Measurements from ENCODE around the gene SSRP1.
"Not testable (repeated sequence)": the region's sequence is repeated elsewhere in the genome, so short reads cannot be mapped to it uniquely, and the experiment has no call there.

SSRP1 gene

DNA sequence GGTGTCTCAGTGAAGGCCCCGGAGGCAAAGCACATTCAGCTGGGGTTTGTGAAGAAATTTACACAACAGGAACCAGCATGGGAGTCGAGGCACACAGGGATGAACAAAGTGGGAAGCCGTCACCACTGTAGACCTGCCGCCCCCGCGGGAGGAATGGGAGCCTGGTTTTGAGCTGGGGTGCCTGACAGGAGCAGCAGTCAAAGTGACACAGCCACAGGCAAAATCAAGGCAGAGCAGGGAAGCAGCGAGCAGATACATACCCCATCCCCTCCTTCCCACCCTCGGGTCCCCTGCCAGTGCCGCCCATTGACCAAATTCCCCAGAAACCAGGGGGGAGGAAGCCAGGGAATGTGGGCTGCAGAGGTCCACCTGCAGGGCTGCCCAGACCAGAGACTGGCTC is 23.3 kb upstream of the SSRP1 start:
- DNase-seq, result no peak

DNA sequence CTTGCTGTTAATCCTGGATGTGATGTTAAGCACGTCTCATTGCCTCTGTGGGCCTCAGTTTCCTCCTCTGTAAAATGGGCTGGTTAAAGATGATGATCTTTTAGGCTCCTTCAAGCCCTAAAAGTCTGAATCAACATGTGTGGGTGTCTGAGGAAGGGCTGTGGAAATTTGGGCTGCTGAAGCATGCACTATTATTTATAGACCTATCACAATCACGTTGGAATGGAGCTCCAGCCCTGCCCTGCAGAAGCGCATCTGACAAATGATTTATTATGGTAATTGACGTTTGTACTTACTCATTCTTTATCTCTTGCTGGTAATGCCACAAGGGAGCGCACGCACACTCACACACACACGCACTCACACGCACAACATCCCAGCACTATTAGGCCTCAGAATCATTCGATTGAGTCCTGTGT is 22.9 kb upstream of the SSRP1 start:
- DNase-seq, result no peak

DNA sequence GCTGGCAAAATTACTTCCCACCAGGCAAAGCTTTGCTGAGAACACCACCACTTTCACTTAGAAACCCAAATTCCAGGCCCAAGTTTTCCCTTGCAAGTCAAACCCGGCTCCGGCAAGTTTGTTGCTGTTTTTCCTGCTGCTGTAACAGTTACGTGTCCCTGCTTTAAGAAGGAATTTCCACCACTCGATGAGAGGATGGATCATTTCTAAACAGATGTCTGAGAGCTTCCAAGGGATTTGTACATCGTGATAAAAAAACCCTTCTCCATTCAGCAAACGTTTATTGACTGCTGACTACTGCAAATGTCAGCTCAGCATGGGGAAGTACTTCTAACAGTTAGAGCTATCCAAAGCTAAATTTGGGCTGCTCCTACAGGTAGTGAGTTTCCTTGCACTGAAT is 22.2 kb upstream of the SSRP1 start:
- DNase-seq, result no peak

DNA sequence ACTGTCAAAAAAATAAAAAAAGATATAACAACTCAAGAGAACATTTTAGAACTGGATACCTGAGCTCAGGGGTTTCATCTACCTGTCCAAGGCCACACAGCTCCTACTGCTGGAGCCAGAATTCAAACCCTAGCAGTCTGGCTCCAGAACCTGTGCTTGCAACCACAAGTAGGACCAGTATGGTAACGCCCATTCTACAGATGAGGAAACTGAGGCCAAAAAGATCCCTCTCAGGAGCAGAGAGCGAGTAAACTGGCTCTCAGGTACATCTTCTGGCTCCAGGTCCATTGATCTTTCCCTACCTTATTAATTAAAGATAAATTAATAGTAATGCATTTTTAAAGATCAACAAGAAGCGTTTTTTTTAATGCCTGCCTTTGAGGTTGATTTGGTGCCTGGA is 21.6 kb upstream of the SSRP1 start:
- DNase-seq, result no peak

DNA sequence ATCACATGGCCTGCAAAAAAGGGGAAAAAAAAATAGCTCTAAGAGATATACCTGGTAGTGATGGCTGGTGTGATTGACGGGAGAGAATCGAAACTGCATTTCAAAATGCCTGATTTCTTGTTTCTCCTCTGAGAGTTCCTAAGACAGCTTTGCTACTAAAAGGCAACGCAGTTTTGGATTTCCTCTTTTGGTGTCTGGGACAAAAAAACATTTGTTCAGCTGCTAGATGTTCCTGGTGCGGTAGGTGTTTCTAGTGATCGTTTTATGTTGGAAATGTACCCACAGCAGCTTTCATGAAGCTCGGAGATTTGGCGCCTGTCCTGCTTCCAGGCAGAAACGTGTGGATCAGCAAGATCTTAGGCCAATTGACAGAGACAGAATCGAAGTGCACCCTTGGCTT is 20.6 kb upstream of the SSRP1 start:
- no peak for DNase-seq

DNA sequence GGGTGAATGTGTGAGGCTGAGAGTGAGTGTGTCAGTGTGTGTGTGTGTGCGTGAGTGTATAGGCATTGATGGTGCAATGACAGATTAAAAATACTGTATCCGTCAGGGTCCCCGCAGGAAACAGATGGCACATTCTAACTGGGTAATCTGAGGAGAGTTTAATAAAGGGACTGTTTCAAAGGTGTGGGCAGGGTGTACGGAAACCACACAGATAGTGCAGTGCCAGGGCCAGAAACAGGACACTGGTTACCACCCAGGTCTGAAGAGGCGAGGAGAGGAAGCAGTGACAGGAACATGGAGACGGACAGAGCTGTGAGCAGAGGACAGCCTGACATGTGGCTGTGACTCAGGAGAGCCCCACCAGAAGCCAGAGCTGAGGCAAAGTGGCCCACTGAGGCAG is 19.0 kb upstream of the SSRP1 start:
- DNase-seq, result no peak

DNA sequence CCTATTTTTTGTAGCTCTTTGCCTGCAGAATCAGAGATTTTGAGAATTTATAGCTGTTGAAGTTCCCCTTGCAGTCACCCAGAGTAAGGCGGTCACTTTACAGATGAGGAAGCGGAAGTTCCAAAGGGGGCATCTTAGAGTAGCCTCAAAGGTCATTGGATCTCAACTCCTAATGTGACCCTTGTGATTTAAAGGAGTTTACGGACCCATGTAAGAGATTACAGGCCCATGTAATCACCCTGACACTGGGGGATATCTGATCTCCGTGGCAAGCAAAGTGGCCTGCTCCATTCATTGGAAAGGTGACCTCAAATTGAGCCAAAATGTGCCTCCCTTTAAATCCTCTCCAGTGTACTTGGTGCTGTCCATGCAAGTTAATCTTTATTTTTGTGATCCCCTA is 18.2 kb upstream of the SSRP1 start:
- no peak for DNase-seq

DNA sequence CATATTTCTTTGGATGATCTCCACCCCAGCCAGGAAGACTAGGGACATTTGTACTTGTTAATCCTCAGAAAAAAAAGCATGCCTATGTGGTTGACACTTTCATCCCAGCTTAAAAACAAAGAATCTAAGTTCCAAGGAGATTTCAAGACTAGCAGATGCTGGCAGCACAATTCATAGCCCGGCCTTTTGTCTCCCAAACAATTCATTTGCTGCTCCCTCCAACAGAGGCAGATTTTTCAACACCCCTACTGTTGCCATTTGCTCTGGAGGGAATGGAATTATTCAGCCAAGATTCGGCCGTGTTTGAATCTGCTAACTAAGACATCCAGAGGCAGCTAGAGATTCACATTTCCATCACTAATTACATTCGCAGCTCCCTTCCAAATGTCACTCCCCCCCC is 17.8 kb upstream of the SSRP1 start:
- no peak for DNase-seq

DNA sequence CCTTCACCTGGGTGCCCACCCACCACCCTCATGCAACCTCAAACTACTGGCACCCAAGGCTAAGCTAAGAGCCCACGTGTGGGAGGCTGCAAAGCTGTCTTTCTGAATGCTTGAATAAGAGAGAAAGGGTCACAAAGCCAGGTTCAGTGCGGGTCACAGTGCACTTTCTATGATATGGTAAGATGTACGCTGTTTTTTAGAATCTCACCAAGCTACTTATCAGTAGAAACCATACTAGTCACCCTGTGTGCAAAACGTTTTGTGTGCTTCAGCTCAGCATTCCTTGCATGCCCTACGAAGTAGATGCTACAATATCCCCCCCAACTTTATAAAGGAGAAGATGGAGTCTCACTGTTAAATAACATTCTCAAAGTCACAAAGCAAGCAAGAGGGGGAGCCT is 17.3 kb upstream of the SSRP1 start:
- DNase-seq, result no peak

DNA sequence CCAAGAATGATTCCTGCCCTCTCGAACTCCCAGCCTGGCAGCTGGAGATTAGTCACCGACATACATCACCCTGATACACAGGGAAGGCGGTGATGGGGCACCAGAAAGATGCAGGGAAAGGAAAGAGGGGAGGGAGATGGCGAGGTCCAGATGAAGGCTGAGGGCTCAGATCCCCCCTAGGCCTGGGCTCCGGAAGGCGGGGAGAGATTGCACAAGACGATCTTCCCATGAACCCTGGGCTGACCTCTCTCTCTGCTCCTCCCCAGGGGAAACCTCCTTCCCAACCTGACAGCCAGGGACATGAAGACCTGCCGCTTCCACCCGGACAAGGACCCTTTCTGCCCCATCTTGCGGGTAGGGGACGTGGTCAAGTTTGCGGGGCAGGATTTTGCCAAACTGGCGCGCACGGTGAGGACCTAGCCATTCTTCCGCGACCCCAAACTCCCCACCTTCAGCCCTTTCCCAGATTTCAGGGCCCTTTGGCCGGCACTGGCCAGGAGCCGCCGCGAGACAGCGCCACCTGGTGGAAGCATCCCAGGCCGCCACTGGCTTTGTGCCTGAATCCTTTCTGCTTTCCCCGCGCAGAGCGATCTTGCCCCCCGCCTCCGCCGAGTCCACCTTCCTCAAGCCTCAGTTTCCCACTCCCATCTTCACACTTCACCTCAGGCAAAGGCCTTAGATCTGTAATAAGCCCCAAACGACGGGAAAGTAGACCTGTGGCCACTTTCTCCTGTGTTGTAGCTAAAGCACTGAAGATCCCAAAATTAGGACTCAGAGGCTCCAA is 14.0 kb upstream of the SSRP1 start:
- DNase-seq, result peak; percentile 71

DNA sequence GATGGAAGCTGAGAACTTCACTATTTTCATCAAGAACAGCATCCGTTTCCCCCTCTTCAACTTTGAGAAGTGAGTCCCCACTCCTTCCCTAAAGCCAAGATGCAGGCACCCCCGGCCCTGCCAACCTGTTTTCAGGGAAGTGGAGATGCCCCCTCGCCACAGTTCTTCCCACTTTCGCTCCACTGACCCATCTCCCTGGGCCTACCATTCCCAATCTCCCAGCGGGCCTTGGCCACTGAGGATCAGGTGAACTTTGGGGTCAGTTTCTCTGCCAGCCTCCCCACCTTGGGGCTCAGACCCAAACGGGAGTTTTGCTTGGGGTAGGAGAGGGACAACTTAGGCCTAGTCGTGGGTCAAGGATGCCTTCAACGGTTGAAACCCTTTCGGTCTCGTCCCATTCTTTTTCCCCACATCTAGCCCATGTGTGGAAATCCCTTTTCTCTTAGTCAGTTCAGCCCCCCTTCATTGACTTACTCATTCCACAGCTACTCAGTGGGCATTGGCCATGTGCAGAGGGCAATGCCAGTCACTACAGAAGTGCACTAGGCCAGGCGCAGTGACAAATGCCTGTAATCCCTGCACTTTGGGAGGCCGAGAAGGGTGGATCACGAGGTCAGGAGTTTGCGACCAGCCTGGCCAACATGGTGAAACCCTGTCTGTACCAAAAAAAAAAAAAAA is 13.1 kb upstream of the SSRP1 start:
- DNase-seq, result no peak

DNA sequence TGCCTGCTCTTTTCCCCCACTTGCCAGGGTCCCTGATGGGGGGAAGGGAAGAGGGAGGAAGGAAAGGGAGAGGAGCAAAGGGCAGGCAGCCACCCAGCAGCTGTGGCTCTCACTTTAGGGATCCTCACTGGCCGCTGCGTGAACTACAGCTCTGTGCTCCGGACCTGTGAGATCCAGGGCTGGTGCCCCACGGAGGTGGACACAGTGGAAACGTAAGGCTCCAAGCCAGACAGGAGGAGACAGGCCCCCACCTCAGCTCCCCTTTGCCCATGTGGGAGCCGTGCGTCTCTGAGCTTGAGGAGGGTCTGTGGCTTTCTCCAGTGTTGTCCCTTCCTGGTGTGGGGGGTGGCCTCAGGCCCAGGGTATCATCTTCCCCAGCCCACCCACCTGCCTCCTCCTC is 12.4 kb upstream of the SSRP1 start:
- no peak for DNase-seq

DNA sequence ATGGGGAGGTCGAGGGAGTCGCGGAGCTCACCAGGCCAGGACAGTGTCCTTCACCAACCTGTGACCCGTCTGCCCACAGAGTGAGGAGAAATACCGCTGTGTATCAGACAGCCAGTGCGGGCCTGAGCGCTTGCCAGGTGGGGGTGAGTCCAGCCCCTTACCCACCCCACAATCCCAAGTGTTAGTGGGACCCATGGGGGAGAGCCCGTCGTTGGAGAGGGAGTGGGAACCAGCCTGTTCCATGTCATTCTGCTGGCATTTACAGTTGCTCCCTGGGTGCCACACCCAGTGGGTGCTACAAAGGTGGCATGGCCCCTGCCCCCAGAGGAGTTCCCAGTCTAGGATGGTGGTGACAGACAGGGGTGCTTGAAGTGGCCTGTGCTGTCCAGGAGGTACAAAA is 11.6 kb upstream of the SSRP1 start:
- no peak for DNase-seq

DNA sequence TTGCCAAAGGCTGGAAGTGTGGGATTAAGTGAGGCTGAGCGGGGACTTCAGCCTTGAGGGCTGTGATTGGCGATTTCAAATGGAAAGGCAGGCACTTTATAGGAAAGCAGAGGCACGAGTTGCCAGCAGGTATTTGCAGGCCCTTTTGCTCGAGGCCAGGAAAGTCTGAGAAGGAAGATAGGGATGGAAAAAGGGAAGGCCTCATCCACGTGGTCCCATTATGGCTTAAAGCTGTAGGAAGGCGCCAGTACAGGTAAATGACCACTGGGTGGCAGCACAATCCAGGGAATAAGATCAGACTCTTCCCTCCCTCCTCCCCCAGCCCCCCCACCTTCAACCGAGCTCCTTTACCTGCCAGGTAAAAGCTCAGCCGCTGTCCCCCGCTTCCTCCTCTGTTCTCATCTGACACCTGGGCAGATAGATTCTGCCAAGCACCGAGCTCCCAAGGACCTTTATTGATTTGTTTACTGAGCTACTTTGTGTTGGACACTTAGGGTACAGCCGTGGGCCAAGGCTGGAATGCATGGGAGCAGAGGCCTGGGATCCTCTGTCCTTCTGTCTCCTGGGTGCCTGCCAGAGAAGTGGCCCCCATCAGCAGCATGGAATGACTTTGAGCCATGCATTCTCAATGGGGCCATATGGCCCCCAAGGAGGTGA is 10.0 kb upstream of the SSRP1 start:
- DNase-seq, result peak; percentile 66

DNA sequence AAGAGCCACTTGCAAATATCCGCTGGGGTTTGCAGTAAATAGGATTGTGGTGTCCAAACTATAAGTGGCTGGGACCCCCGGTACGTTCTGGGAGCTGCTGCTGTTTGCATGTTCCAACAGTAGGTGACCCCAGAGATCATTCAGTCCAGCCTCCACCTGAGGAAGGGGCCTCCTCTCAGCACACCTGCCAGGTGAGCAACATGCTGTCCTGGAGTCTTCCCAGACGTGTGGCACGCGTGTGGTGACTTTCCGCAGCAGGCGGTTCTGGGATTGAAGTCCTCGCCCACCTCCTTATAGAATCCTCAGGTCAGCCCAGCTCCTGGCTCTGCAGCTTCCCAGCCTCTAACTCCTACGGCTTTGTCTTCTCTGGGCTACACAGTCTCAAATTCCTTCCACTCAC is 9.1 kb upstream of the SSRP1 start:
- no peak for DNase-seq

DNA sequence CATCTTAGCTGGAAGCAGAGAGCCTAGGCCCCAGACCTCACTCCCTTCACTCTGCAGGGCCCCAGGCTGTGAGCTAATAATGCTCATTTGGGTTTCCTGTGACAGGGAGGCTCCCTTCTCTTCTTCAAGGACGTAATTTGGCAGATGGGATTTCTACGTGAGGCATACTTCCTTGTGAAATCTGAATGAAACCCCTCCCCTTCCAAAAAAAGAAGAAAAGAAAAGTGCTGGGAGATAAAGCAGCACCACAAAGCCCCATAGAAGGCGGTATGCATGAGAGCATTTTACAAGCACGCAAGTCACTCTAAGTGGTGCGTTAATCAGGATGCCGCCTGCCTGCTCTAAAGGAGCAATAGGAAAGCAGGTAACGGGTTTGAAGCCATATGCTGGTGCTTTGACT is 8.1 kb upstream of the SSRP1 start:
- DNase-seq, result no peak

DNA sequence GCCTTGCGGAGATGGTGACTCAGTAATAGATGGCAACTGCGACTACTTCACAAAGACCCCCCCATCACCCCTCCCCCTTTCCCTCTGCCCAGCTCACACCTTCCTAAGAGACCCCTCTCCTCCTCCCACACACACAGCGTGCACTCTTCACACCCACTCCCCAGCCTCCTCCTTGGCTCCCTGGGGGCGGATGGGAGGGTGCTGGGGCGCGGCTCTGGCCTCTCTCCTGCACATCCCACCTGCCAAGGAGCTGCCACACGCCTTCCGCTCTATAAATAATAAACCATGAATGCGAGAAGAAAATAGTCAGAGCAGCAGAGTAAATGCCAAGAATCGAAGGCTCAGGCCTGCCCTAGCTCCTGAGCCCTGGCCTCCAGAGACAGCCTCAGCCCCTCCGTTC is 7.0 kb upstream of the SSRP1 start:
- DNase-seq, result no peak

DNA sequence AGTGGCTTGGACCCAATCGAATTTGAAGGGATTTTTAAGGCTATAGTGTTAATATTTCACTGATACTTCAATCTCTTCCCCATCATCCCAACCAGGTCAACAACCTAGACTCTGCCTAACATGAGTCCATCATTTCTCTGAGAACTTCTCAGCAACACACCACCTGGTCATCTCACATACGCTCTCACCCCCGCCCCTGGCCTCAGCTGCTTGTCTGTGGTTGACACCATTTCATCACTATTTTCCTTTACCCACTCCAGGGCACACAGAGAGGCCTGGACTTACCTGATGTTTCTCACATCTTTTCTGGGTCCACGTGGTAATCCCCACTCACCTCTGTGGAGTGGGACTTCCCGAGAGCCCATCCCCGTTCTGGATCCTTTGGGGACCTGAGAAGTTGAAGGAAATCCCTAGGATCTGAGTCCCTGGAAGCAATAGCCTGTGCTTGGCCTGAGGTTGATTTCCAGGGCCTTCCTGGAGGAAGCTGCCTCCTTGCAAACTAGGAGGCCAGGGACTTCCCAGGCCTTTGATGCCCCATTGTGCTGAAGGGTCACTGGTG is 5.6 kb upstream of the SSRP1 start:
- DNase-seq, result no peak

DNA sequence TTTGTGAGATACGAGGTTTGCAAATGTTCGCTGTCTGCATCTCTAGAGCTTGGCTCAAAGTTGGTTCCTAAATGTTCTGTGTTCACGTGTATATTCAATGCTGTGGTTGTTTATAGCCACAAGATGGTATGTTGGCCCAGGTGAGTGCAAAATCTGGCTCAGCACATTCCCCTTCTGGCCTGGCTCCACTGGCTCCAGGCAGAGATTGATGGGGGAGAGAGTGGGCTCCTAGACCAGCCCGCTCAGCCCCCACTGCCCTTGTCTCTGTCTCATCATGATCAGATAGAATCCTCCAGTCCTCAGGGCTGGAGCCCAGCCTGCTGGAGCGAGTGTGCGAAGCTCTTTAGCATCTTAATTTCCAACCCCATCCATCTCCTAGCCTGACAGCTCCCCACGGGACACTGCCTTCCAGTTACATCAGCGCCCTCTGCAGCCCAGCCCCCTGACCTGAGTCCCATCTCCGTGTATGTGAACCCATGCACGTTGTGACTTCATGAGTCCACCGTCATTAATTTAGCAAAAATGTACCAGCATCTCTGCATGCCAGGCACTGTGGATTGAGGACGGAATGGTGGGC is 4.4 kb upstream of the SSRP1 start:
- DNase-seq, result no peak

DNA sequence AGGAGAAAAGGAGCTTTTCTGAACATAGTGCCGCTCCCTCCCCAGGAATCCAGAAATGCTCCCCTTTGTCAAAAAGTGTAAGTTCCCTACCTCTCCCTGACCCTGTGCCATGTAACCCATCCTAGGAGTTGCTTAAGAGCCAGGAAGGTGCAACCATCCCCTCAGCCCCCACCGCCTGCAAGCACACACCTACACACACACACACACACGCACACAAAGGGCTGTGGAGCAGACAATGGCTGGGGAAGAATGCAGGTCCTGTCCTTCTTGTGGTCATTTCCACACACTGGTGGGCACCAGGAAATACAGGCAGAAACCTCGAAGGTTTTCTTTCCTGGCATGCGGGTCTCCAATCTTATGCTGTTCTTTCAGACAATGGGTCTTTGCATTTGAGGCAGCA is 3.6 kb upstream of the SSRP1 start:
- no peak for DNase-seq

DNA sequence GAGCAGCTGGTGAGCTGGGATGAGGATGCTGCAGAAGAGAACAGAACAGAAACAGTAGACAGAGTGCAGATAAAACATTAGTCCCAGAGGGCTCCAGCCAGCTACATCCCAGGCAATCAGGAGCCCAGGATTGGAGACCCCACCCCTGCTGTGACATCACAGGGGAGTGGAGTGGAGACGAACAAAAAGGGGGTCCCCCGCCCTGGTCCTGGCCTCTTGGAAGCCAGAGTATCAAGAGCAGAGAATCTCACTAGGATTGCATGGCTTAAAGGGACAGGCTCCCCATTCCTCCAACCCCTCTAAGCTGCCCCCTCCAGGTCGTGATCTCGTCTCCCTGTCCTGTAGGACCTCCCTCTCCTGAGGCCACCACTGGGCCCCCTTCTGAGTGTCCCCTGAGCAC is 2.5 kb upstream of the SSRP1 start, which contains the start of gene P2RX3:
P2RX3 (plus strand) TSS at position 211 of the 400 bp plus-strand sequence. CDS start 199 bp downstream, outside the sequence.
- DNase-seq, result no peak

DNA sequence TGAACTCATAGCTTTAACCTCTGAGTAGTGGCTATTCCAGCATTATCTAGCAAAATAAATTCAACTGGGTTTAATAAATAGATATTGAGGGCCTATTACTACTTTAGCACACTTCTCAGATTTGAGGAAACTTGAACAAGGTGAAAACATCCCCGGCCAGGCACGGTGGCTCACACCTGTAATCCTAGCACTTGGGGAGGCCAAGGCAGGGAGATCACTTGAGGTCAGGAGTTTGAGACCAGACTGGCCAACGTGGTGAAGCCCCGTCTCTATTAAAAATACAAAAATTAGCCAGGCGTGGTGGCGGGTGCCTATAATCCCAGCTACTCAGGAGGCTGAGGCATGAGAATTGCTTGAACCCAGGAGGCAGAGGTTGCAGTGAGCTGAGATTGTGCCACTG is 1.2 kb upstream of the SSRP1 start:
- not testable (repeated sequence) for DNase-seq

DNA sequence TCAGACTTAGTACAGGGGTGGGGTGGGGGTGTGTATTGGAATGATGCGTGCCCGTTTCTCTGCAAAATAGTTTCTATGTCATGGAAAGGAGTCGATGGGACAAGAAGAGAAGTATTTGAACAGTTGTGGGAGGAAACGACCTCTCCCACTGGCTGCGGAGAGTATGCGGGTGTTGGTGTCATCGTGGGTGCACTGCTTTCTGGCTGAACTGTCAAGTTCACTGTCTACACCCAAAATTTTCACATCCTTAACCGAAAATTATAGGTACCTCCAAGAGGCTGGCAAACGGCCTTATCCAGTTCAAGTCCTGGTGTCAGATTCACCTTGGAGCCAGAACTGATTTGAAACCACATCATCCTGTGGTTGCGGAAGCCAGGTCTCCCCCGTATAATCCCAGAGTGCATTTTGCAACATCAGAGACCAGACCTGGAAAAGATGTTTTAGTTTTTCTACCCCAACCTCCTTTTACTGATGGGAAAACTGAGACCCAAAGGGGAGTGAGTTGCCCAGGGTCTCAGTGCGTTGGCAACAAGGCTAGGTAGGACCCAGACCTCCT is 497 bp upstream of the SSRP1 start:
- DNase-seq, result peak; percentile 11
